GM19463 (cell line): ENCODE measurements around the gene NAA10.

Experiments
- ATAC-seq: cut with Tn5 transposase; IDR thresholded peaks from one replicate; pipeline ENCODE4 v1.9.1; 2021; ENCODE audit warnings: mild to moderate bottlenecking, moderate library complexity; ENCODE audit not compliant: unreplicated experiment

Gene NAA10

GRCh38 chrX:153885968-153886903, 48.6 kb downstream of the NAA10 start, which contains the start of gene L1CAM:
L1CAM (minus strand) TSS chrX:153886173; CDS start chrX:153875836, 10,337 bp downstream.
- ATAC-seq, result no peak

GRCh38 chrX:153885208-153885787, 49.5 kb downstream of the NAA10 start:
- no peak for ATAC-seq

GRCh38 chrX:153884590-153884989, 50.2 kb downstream of the NAA10 start:
- no peak for ATAC-seq

GRCh38 chrX:153884136-153884535, 50.7 kb downstream of the NAA10 start:
- ATAC-seq, result no peak

GRCh38 chrX:153883163-153883843, 51.5 kb downstream of the NAA10 start:
- no peak for ATAC-seq

- no peak for ATAC-seq
Measured at GRCh38 chrX:153882557-153882956, 52.3 kb downstream of the NAA10 start.

GRCh38 chrX:153882086-153882498, 52.7 kb downstream of the NAA10 start:
- ATAC-seq, result no peak

GRCh38 chrX:153881281-153881680, 53.6 kb downstream of the NAA10 start:
- no peak for ATAC-seq

GRCh38 chrX:153880440-153880815, 54.4 kb downstream of the NAA10 start:
- ATAC-seq, result no peak

- ATAC-seq, result no peak
Measured at GRCh38 chrX:153879741-153880439, 54.9 kb downstream of the NAA10 start.
